ENCODE data around the gene LRRC46. TPM values are rescaled to one million over a fixed set of nuclear protein-coding genes. Genes with fewer than 3 reads are reported as not detected.

Gene LRRC46
- total RNA-seq, 1 donor from 2014 or later: 0.63 TPM

GRCh38 chr17:47844814-47845715 lies 13.6 kb downstream of the LRRC46 start:
- no peaks in the 10 kb centered on the region for H3K36me3 ChIP-seq
- no peak for DNase-seq
- intact Hi-C loops (cut with micrococcal nuclease): loop anchor here (10.0 kb wide), 1 partner anchor 130 kb away; the partner anchor contains the start of gene CDK5RAP3
- TF ChIP-seq CTCF (IDR thresholded peaks at IDR 0.05; ENCODE audit: borderline replicate concordance): no peak
- no peaks in the 10 kb centered on the region for H3K9me3 ChIP-seq (replicated peaks)
- H3K27ac ChIP-seq (replicated peaks): no peak overlapping the region
- peaks cover 66% of the 10 kb centered on the region for H3K27me3 ChIP-seq (ENCODE audit: low read depth)
- no peak overlapping the region for H3K4me3 ChIP-seq
- peaks cover 25% of the 10 kb centered on the region for H3K4me1 ChIP-seq

GRCh38 chr17:47845716-47846075 lies 14.2 kb downstream of the LRRC46 start:
- Histone ChIP-seq H3K27ac (replicated peaks) (no peak overlapping the region), H3K4me1 (peaks cover 23% of the 10 kb centered on the region), H3K27me3 (ENCODE audit: low read depth) (peaks cover 72% of the 10 kb centered on the region), H3K9me3 (replicated peaks) (no peaks in the 10 kb centered on the region), H3K36me3 (no peaks in the 10 kb centered on the region), H3K4me3 (no peak overlapping the region)
- DNase-seq: no peak
- intact Hi-C loops (cut with micrococcal nuclease): loop anchor here (10.0 kb wide), 1 partner anchor 129 kb away; the partner anchor contains the start of gene CDK5RAP3
- TF ChIP-seq CTCF (IDR thresholded peaks at IDR 0.05; ENCODE audit: borderline replicate concordance): no peak

- peaks cover 24% of the 10 kb centered on the region for H3K4me1 ChIP-seq
- intact Hi-C loops (cut with micrococcal nuclease): loop anchor here (10.0 kb wide), 1 partner anchor 128 kb away; the partner anchor contains the start of gene CDK5RAP3
- H3K4me3 ChIP-seq: no peak overlapping the region
- H3K27ac ChIP-seq (replicated peaks): no peak overlapping the region
- peaks cover 83% of the 10 kb centered on the region for H3K27me3 ChIP-seq (ENCODE audit: low read depth)
- H3K36me3 ChIP-seq: no peaks in the 10 kb centered on the region
- no peak for TF ChIP-seq CTCF (IDR thresholded peaks at IDR 0.05; ENCODE audit: borderline replicate concordance)
- no peaks in the 10 kb centered on the region for H3K9me3 ChIP-seq (replicated peaks)
- DNase-seq: no peak
These were observed 15.4 kb downstream of the LRRC46 start for GRCh38 chr17:47846716-47847340.

GRCh38 chr17:47847341-47848197 lies 16.1 kb downstream of the LRRC46 start:
- Histone ChIP-seq H3K4me1 (peaks cover 30% of the 10 kb centered on the region), H3K36me3 (no peaks in the 10 kb centered on the region), H3K27ac (replicated peaks) (no peak overlapping the region), H3K27me3 (ENCODE audit: low read depth) (peaks cover 91% of the 10 kb centered on the region), H3K9me3 (replicated peaks) (no peaks in the 10 kb centered on the region), H3K4me3 (no peak overlapping the region)
- DNase-seq: no peak
- intact Hi-C loops (cut with micrococcal nuclease): loop anchor here (10.0 kb wide), 1 partner anchor 127 kb away; the partner anchor contains the start of gene CDK5RAP3
- TF ChIP-seq CTCF (IDR thresholded peaks at IDR 0.05; ENCODE audit: borderline replicate concordance): peak; percentile 38

GRCh38 chr17:47848198-47848513 lies 16.7 kb downstream of the LRRC46 start:
- Histone ChIP-seq H3K27ac (replicated peaks) (no peak overlapping the region), H3K36me3 (no peaks in the 10 kb centered on the region), H3K9me3 (replicated peaks) (no peaks in the 10 kb centered on the region), H3K4me3 (no peak overlapping the region), H3K27me3 (ENCODE audit: low read depth) (peaks cover 97% of the 10 kb centered on the region), H3K4me1 (peaks cover 30% of the 10 kb centered on the region)
- intact Hi-C loops (cut with micrococcal nuclease): loop anchor here (10.0 kb wide), 1 partner anchor 127 kb away; the partner anchor contains the start of gene CDK5RAP3
- DNase-seq: no peak
- TF ChIP-seq CTCF (IDR thresholded peaks at IDR 0.05; ENCODE audit: borderline replicate concordance): no peak
